K562 (cell line): ENCODE data around the gene ACSBG1. TPM values are rescaled to one million over a fixed set of nuclear protein-coding genes. Genes with fewer than 3 reads are reported as not detected.

Source experiments
- CBX3 ChIP-seq, 2 experiments: IDR thresholded peaks; 1 replicate in 1 of 2; 2 replicates in 1 of 2; pipeline ENCODE4 v1.6.1; 2012; ENCODE audit warnings: inconsistent platforms in 2 of 2, low read length in 2 of 2, borderline replicate concordance in 1 of 2, control low read depth in 1 of 2
- GABPB1 ChIP-seq: sonication (generic); formaldehyde crosslinking; IDR thresholded peaks from 2 replicates; pipeline ENCODE4 v1.8.0; 2022; ENCODE audit warnings: mild to moderate bottlenecking, missing genetic modification reagents
- HNRNPK ChIP-seq: fragments of 200-400 bp; formaldehyde crosslinking; IDR thresholded peaks from one replicate; pipeline ENCODE4 v1.6.1; 2018; ENCODE audit warnings: mild to moderate bottlenecking, low read depth, low read length; ENCODE audit not compliant: poor library complexity, severe bottlenecking
- L3MBTL2 ChIP-seq: fragments of 450-650 bp; IDR thresholded peaks from 2 replicates; pipeline ENCODE4 v1.6.1; 2016; ENCODE audit warnings: mild to moderate bottlenecking, moderate library complexity
- NCOA6 ChIP-seq: fragments of 450-650 bp; IDR thresholded peaks from 2 replicates; pipeline ENCODE4 v1.6.1; 2017; ENCODE audit warnings: mild to moderate bottlenecking
- NFE2 ChIP-seq: IDR thresholded peaks from 2 replicates; pipeline ENCODE4 v1.6.1; 2014; ENCODE audit warnings: antibody characterized with exemption, low read depth
- NRF1 ChIP-seq, 2 experiments: fragments of 450-650 bp; IDR thresholded peaks in 1 of 2; conservative IDR thresholded peaks in 1 of 2; 2 replicates each; pipeline ENCODE4 v1.6.1; 2014; ENCODE audit warnings: mild to moderate bottlenecking in 2 of 2
- SMARCA5 ChIP-seq: fragments of 450-650 bp; IDR thresholded peaks from 2 replicates; pipeline ENCODE4 v1.6.1; 2016
- TBL1XR1 ChIP-seq, 2 experiments: IDR thresholded peaks; 2 replicates each; pipeline ENCODE4 v1.6.1; 2012; ENCODE audit warnings: improper control_type of control experiment in 2 of 2, low read length in 2 of 2, mild to moderate bottlenecking in 1 of 2
- YBX1 ChIP-seq: fragments of 450-650 bp; IDR thresholded peaks from 2 replicates; pipeline ENCODE4 v1.7.1; 2016; ENCODE audit warnings: mild to moderate bottlenecking
- ZNF785 ChIP-seq: fragments of 250-450 bp; sonication (Bioruptor Pico); IDR thresholded peaks from 2 replicates; pipeline ENCODE4 v1.4.0; 2020; ENCODE audit warnings: mild to moderate bottlenecking
- polyA plus RNA-seq, 8 experiments: library from polyadenylated mRNA; depleted of rRNA in 4 of 8; stranded (reverse) in 5 of 8; unstranded in 3 of 8; fragments of >200 nt; fragmentation: Nextera tagmentation in 2 of 8; fragmentation: Illumina TruSeq in 1 of 8; extraction: Ambion mirVana in 2 of 8; extraction: Trizol in 1 of 8; gene quantifications; 2 replicates each; pipeline versions ENCODE4 v1.2.1 to v1.2.3, GENCODE V29; 2011 to 2014; ENCODE audit warnings: inconsistent platforms in 1 of 8, missing spikeins in 1 of 8
- total RNA-seq, 7 experiments: library from RNA; depleted of rRNA in 6 of 7; stranded (reverse); fragments of >200 nt in 6 of 7; fragmentation: Illumina TruSeq in 2 of 7; extraction: Trizol in 2 of 7; gene quantifications; 2 replicates each; pipeline versions ENCODE4 v1.2.1 to v1.2.3, GENCODE V29; 2011 to 2021; ENCODE audit warnings: low replicate concordance in 1 of 7
- TF ChIP-seq, protein P1 (sequence below), 3 experiments: fragments of 200-800 bp in 1 of 3; fragments of 250-450 bp in 1 of 3; fragments of 450-650 bp in 1 of 3; sonication (Bioruptor Pico) in 1 of 3; sonication (Bioruptor generic) in 1 of 3; formaldehyde crosslinking in 1 of 3; IDR thresholded peaks; 2 replicates each; pipeline versions ENCODE4 v1.6.1 to v1.8.0; 2016 to 2022; ENCODE audit warnings: mild to moderate bottlenecking in 2 of 3, missing genetic modification characterization in 2 of 3, missing compliant biosample characterization in 1 of 3, moderate library complexity in 1 of 3
- TF ChIP-seq, protein P2 (sequence below): fragments of 250-450 bp; sonication (Bioruptor Pico); IDR thresholded peaks from 2 replicates; pipeline ENCODE4 v1.8.0; 2021; ENCODE audit warnings: moderate library complexity, mild to moderate bottlenecking, inconsistent platforms

The ACSBG1 gene
- total and polyA plus RNA-seq, 9 of the 15 experiments (the other 6 are each of a cell fraction or from before 2014, with no cell fraction given), result 0.36 to 6.4 (median 2.5) TPM

DNA sequence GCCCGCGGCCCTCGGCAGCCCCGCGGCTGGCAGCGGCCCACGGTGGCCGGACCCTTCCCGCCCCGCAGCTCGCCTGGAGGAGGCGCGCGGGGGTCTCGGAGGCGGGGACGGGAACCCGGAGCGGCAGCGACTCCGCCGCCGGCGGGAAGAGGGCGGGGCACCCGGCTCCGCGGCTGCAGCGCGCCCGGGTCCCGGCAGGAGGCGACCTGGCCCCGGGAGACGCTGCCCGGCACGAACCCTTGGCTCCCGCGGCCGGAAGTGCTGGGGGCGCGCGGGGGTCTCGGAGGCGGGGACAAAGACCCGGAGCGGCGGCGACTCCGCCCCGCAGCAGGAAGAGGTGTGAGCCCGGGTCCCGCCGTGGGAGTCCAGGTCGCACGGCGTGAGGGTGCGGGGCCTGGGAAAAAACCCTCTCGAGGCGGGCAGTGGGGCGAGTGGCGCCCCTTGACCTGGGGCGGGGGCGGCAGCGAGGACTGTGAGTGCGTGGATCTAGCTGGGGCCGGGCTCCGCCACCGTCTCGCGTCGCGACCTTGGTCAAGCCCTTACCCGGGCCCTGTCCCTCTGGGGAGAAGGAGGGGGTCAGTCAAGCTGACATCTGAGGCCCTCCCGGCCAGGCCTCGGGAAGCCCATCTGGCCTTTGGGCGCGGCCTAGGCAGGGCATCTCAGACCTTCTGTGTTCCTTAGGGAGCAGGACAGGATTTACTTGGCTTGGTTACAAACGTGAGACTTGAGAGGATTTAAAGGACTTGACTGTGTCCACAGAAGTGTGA, 102.9 kb downstream of the ACSBG1 start, which contains the start of gene CIB2 (continued):
- TF ChIP-seq, protein P1, sequence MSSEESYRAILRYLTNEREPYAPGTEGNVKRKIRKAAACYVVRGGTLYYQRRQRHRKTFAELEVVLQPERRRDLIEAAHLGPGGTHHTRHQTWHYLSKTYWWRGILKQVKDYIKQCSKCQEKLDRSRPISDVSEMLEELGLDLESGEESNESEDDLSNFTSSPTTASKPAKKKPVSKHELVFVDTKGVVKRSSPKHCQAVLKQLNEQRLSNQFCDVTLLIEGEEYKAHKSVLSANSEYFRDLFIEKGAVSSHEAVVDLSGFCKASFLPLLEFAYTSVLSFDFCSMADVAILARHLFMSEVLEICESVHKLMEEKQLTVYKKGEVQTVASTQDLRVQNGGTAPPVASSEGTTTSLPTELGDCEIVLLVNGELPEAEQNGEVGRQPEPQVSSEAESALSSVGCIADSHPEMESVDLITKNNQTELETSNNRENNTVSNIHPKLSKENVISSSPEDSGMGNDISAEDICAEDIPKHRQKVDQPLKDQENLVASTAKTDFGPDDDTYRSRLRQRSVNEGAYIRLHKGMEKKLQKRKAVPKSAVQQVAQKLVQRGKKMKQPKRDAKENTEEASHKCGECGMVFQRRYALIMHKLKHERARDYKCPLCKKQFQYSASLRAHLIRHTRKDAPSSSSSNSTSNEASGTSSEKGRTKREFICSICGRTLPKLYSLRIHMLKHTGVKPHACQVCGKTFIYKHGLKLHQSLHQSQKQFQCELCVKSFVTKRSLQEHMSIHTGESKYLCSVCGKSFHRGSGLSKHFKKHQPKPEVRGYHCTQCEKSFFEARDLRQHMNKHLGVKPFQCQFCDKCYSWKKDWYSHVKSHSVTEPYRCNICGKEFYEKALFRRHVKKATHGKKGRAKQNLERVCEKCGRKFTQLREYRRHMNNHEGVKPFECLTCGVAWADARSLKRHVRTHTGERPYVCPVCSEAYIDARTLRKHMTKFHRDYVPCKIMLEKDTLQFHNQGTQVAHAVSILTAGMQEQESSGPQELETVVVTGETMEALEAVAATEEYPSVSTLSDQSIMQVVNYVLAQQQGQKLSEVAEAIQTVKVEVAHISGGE (CRISPR knock-in tag; IDR thresholded peaks at IDR 0.05), result peak in 1 of 3 experiments; percentile 44; a peak in 1 of 6 replicates
- TF ChIP-seq L3MBTL2 (peak; percentile 79), YBX1 (no peak), ZNF785 (no peak), NRF1 (conservative IDR thresholded peaks at IDR 0.05 in 1 of 2, IDR thresholded peaks at IDR 0.05 in 1 of 2) (no peak; a peak in 1 of 4 replicates), HNRNPK (no peak), NCOA6 (no peak), SMARCA5 (no peak), NFE2 (no peak), GABPB1 (peak; percentile 86), CBX3 (IDR thresholded peaks at IDR 0.05; ENCODE audit: borderline replicate concordance in 1 of 2, low read length in 2 of 2) (no peak), TBL1XR1 (IDR thresholded peaks at IDR 0.05; ENCODE audit: low read length in 2 of 2) (no peak)
- TF ChIP-seq, protein P2, sequence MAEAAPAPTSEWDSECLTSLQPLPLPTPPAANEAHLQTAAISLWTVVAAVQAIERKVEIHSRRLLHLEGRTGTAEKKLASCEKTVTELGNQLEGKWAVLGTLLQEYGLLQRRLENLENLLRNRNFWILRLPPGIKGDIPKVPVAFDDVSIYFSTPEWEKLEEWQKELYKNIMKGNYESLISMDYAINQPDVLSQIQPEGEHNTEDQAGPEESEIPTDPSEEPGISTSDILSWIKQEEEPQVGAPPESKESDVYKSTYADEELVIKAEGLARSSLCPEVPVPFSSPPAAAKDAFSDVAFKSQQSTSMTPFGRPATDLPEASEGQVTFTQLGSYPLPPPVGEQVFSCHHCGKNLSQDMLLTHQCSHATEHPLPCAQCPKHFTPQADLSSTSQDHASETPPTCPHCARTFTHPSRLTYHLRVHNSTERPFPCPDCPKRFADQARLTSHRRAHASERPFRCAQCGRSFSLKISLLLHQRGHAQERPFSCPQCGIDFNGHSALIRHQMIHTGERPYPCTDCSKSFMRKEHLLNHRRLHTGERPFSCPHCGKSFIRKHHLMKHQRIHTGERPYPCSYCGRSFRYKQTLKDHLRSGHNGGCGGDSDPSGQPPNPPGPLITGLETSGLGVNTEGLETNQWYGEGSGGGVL (CRISPR knock-in tag), result no peak
